OCI-LY3 (cell line): ENCODE measurements around the gene AP2M1.

ENCODE experiments used
- CTCF ChIP-seq: fragments of 200-600, 300-600 bp; sonication (generic); IDR thresholded peaks from 2 replicates; pipeline ENCODE4 v1.5.1; 2014; ENCODE audit warnings: antibody characterized with exemption, low read length, low read depth
- EZH2phosphoT487 ChIP-seq: fragments of 200-600 bp; shearing (Covaris generic); IDR thresholded peaks from 2 replicates; pipeline ENCODE4 v1.6.1; 2018; ENCODE audit warnings: antibody characterized with exemption, mixed run types, low read depth

- no peak for TF ChIP-seq CTCF
- TF ChIP-seq EZH2phosphoT487, result no peak
Observed at GRCh38 chr3:184229394-184230080, 54.9 kb downstream of the AP2M1 start, which contains the start of gene VWA5B2.
